ENCODE data around the gene TDRD10. TPM values are rescaled to one million over a fixed set of nuclear protein-coding genes. Genes with fewer than 3 reads are reported as not detected.
A peak's percentile ranks its signal among the peaks of the same experiment; 100 is the strongest.
"Not testable (repeated sequence)": the region's sequence is repeated elsewhere in the genome, so short reads cannot be mapped to it uniquely, and the experiment has no call there.

The TDRD10 gene
- total RNA-seq, 2 donors from 2014 or later, result not detected

GRCh38 chr1:154468535-154469250 is 33.3 kb upstream of the TDRD10 start:
- peaks cover 45% of the 10 kb centered on the region for H3K4me1 Mint-ChIP-seq
- H3K36me3 Mint-ChIP-seq (ENCODE audit: low read depth), result peaks cover 38% of the 10 kb centered on the region
- ATAC-seq (replicated peaks), result no peak
- H3K9me3 Mint-ChIP-seq, result no peaks in the 10 kb centered on the region
- peak overlapping the region; percentile 75 for H3K4me3 Mint-ChIP-seq
- no peaks in the 10 kb centered on the region for H3K27me3 Mint-ChIP-seq
- peak overlapping the region; percentile 79 for H3K27ac Mint-ChIP-seq

GRCh38 chr1:154469844-154470560 is 32.0 kb upstream of the TDRD10 start:
- H3K4me3 Mint-ChIP-seq, result no peak overlapping the region
- H3K36me3 Mint-ChIP-seq (ENCODE audit: low read depth), result peaks cover 27% of the 10 kb centered on the region
- no peak overlapping the region for H3K27ac Mint-ChIP-seq
- ATAC-seq (replicated peaks), result no peak
- H3K4me1 Mint-ChIP-seq, result peaks cover 42% of the 10 kb centered on the region
- H3K27me3 Mint-ChIP-seq, result no peaks in the 10 kb centered on the region
- no peaks in the 10 kb centered on the region for H3K9me3 Mint-ChIP-seq

DNA sequence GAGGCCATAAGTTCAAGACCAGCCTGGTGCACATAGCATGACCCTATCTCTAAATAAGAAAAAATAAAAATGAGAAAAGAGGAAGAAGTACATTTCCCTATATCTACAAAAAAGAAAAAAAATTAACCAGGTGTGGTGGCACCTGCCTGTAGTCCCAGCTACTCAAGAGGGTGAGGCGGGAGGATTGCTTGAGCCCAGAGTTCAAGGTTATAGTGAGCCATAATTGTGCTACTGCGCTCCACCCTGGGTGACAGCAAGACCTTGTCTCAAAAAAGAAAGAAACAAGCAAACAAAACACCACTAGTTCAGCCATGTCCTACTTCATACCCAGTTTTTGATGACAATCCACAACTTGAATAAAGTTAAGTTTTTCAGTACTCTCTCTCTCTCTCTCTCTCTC is 30.7 kb upstream of the TDRD10 start:
- H3K4me3 Mint-ChIP-seq, result no peak overlapping the region
- no peaks in the 10 kb centered on the region for H3K9me3 Mint-ChIP-seq
- no peak overlapping the region for H3K27ac Mint-ChIP-seq
- ATAC-seq (replicated peaks), result no peak
- H3K36me3 Mint-ChIP-seq (ENCODE audit: low read depth), result peaks cover 14% of the 10 kb centered on the region
- H3K4me1 Mint-ChIP-seq, result peaks cover 31% of the 10 kb centered on the region
- H3K27me3 Mint-ChIP-seq, result no peaks in the 10 kb centered on the region

- no peaks in the 10 kb centered on the region for H3K27me3 Mint-ChIP-seq
- H3K27ac Mint-ChIP-seq, result no peak overlapping the region
- no peaks in the 10 kb centered on the region for H3K9me3 Mint-ChIP-seq
- peaks cover 11% of the 10 kb centered on the region for H3K4me1 Mint-ChIP-seq
- no peak for ATAC-seq (replicated peaks)
- no peak overlapping the region for H3K4me3 Mint-ChIP-seq
- H3K36me3 Mint-ChIP-seq (ENCODE audit: low read depth), result no peaks in the 10 kb centered on the region
Observed at GRCh38 chr1:154474802-154475201, 27.2 kb upstream of the TDRD10 start.

- H3K4me3 Mint-ChIP-seq, result no peak overlapping the region
- ATAC-seq (replicated peaks), result peak; percentile 79
- H3K9me3 Mint-ChIP-seq, result no peaks in the 10 kb centered on the region
- H3K27ac Mint-ChIP-seq, result no peak overlapping the region
- H3K4me1 Mint-ChIP-seq, result peaks cover 11% of the 10 kb centered on the region
- no peaks in the 10 kb centered on the region for H3K36me3 Mint-ChIP-seq (ENCODE audit: low read depth)
- H3K27me3 Mint-ChIP-seq, result no peaks in the 10 kb centered on the region
Observed at GRCh38 chr1:154476791-154477190, 25.2 kb upstream of the TDRD10 start.

GRCh38 chr1:154478013-154478412 is 24.0 kb upstream of the TDRD10 start:
- H3K4me3 Mint-ChIP-seq, result no peak overlapping the region
- H3K4me1 Mint-ChIP-seq, result peaks cover 11% of the 10 kb centered on the region
- no peaks in the 10 kb centered on the region for H3K27me3 Mint-ChIP-seq
- no peaks in the 10 kb centered on the region for H3K9me3 Mint-ChIP-seq
- H3K36me3 Mint-ChIP-seq (ENCODE audit: low read depth), result no peaks in the 10 kb centered on the region
- no peak for ATAC-seq (replicated peaks)
- no peak overlapping the region for H3K27ac Mint-ChIP-seq

DNA sequence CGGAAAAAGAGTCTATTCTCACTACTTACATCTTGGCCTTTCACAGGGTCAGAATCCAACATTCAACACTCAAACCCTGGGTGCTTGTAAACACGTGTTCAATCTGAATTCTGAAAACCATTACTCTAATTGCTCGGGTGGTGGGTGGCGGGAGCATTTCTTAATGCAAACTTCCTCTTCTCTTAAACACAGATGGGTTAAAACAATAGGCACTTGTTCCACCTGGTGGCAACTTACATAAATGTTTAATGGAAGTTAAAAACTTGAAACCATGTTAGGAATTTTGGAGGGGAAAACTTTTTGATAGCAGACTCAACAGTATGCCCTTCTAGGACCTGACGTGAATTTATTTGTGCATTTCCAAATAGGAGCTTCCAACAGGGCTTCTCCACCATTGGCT is 23.4 kb upstream of the TDRD10 start:
- H3K27me3 Mint-ChIP-seq, result no peaks in the 10 kb centered on the region
- ATAC-seq (replicated peaks), result no peak
- H3K4me3 Mint-ChIP-seq, result peak overlapping the region; percentile 44
- no peaks in the 10 kb centered on the region for H3K36me3 Mint-ChIP-seq (ENCODE audit: low read depth)
- no peaks in the 10 kb centered on the region for H3K9me3 Mint-ChIP-seq
- no peak overlapping the region for H3K27ac Mint-ChIP-seq
- peaks cover 11% of the 10 kb centered on the region for H3K4me1 Mint-ChIP-seq

GRCh38 chr1:154479764-154480421 is 22.1 kb upstream of the TDRD10 start:
- Mint-ChIP-seq H3K36me3 (ENCODE audit: low read depth) (no peaks in the 10 kb centered on the region), H3K9me3 (no peaks in the 10 kb centered on the region), H3K27ac (no peak overlapping the region), H3K4me1 (peaks cover 11% of the 10 kb centered on the region), H3K4me3 (no peak overlapping the region), H3K27me3 (no peaks in the 10 kb centered on the region)
- peak; percentile 91 for ATAC-seq (replicated peaks)

- H3K27me3 Mint-ChIP-seq, result no peaks in the 10 kb centered on the region
- ATAC-seq (replicated peaks), result no peak
- H3K27ac Mint-ChIP-seq, result no peak overlapping the region
- no peak overlapping the region for H3K4me3 Mint-ChIP-seq
- no peaks in the 10 kb centered on the region for H3K9me3 Mint-ChIP-seq
- H3K36me3 Mint-ChIP-seq (ENCODE audit: low read depth), result no peaks in the 10 kb centered on the region
- peaks cover 11% of the 10 kb centered on the region for H3K4me1 Mint-ChIP-seq
Observed at GRCh38 chr1:154481053-154481452, 21.0 kb upstream of the TDRD10 start.

DNA sequence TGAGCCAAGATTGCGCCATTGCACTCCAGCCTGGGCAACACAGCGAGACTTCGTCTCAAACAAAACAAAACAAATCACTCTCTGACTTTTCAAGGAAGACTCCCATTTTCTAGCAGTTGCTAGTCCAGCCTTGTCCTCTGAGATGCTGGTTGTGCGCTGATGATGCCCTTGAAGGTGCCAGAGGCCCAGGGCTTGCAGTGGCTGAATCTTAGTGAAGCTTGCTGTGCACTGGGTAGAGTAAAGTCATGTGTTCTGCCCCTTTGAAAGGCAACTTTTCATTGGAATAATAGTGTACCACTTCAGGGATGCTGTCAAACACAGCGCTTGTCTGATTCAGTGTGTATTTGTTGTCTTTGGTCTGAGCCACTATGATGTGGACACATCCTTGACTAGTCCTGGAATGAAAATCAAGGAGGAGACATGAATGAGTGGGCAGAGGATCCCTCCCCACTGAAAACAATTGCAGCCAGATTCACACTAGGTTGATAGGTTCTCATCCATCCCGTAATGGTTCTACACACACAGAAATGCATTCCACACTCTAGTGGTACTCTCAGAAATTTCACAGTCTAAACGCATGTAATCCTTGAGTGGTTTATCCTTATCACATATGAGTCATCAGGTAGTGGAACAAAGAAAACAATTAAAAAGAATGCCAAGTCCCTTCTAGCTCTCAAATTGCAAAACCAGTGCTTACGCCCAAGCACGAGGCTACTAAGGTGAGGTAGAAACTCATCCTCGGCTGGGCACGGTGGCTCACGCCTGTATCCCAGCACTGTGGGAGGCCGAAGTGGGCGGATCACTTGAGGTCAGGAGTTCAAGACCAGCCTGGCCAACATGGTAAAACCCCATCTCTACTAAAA is 17.8 kb upstream of the TDRD10 start:
- Mint-ChIP-seq H3K9me3 (no peaks in the 10 kb centered on the region), H3K27me3 (no peaks in the 10 kb centered on the region), H3K4me1 (no peaks in the 10 kb centered on the region), H3K27ac (no peak overlapping the region), H3K4me3 (no peak overlapping the region), H3K36me3 (ENCODE audit: low read depth) (no peaks in the 10 kb centered on the region)
- ATAC-seq (replicated peaks), result no peak

GRCh38 chr1:154485106-154485505 is 16.9 kb upstream of the TDRD10 start:
- Mint-ChIP-seq H3K4me3 (no peak overlapping the region), H3K9me3 (no peaks in the 10 kb centered on the region), H3K27ac (no peak overlapping the region), H3K27me3 (no peaks in the 10 kb centered on the region), H3K4me1 (no peaks in the 10 kb centered on the region), H3K36me3 (ENCODE audit: low read depth) (no peaks in the 10 kb centered on the region)
- ATAC-seq (replicated peaks), result no peak

GRCh38 chr1:154485910-154486496 is 16.0 kb upstream of the TDRD10 start:
- Mint-ChIP-seq H3K27me3 (no peaks in the 10 kb centered on the region), H3K9me3 (no peaks in the 10 kb centered on the region)

DNA sequence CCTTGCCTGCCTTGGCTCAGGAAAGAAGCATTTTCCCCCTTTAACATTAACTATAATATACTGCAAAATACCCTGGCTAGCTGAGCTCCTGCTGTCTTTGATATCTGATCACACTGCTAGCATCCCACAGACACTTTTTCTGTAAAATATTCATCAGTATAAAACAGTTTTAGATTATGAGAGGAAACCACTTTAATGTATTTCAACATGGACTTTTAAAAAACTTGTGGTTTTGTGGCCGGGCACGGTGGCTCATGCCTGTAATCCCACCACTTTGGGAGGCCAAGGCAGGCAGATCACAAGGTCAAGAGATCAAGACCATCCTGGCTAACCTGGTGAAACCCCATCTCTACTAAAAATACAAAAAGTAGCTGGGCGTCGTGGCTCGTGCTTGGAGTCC is 15.3 kb upstream of the TDRD10 start:
- not testable (repeated sequence) for H3K4me3 Mint-ChIP-seq; ATAC-seq (replicated peaks); H3K4me1 Mint-ChIP-seq; H3K9me3 Mint-ChIP-seq; H3K27me3 Mint-ChIP-seq; H3K36me3 Mint-ChIP-seq (ENCODE audit: low read depth)
- peak overlapping the region; percentile 26 for H3K27ac Mint-ChIP-seq

More at GRCh38 chr1:154485910-154486496, 16.0 kb upstream of the TDRD10 start:
- no peak overlapping the region for H3K27ac Mint-ChIP-seq
- no peak for ATAC-seq (replicated peaks)
- no peak overlapping the region for H3K4me3 Mint-ChIP-seq
- peaks cover 4% of the 10 kb centered on the region for H3K4me1 Mint-ChIP-seq
- H3K36me3 Mint-ChIP-seq (ENCODE audit: low read depth), result no peaks in the 10 kb centered on the region

- Mint-ChIP-seq H3K9me3 (no peaks in the 10 kb centered on the region), H3K4me1 (peaks cover 20% of the 10 kb centered on the region), H3K4me3 (no peak overlapping the region), H3K36me3 (ENCODE audit: low read depth) (no peaks in the 10 kb centered on the region), H3K27me3 (no peaks in the 10 kb centered on the region), H3K27ac (no peak overlapping the region)
- no peak for ATAC-seq (replicated peaks)
Observed at GRCh38 chr1:154488922-154489321, 13.1 kb upstream of the TDRD10 start.
